ENCODE data around the gene DNM1. TPM values are rescaled to one million over a fixed set of nuclear protein-coding genes. Genes with fewer than 3 reads are reported as not detected.

The DNM1 gene
- total RNA-seq, 4 donors from 2014 or later, result 1.3 to 9.7 (median 1.6) TPM

GRCh38 chr9:128280084-128280622, 77.0 kb downstream of the DNM1 start:
- Histone ChIP-seq H3K9me3 (no peaks in the 10 kb centered on the region), H3K27ac (no peak overlapping the region), H3K36me3 (peaks cover 0 to 13% (median 0%) of the 10 kb centered on the region in 3 donors), H3K4me3 (no peak overlapping the region), H3K27me3 (no peaks in the 10 kb centered on the region), H3K4me1 (peaks cover 8 to 17% (median 11%) of the 10 kb centered on the region in 3 donors)
- TF ChIP-seq CTCF (IDR thresholded peaks at IDR 0.05) (no peak), POLR2A (IDR thresholded peaks at IDR 0.05) (no peak)
- intact Hi-C loops (cut with DNase I), result no loop called here
- WGBS, 2 donors, result 82 to 89% methylated on average over 3 to 5 of the region's 5 CpGs
- DNase-seq, result no peak

- Histone ChIP-seq H3K27ac (no peak overlapping the region), H3K4me3 (no peak overlapping the region), H3K9me3 (no peaks in the 10 kb centered on the region), H3K27me3 (no peaks in the 10 kb centered on the region), H3K4me1 (peaks cover 0 to 3% (median under 1%) of the 10 kb centered on the region in 3 donors), H3K36me3 (peaks cover 4 to 34% (median 5%) of the 10 kb centered on the region in 3 donors)
- intact Hi-C loops (cut with DNase I), result no loop called here
- 88 to 93% methylated on average over 6 of the region's 6 CpGs for WGBS, 2 donors
- DNase-seq, result no peak
- no peak for TF ChIP-seq CTCF (IDR thresholded peaks at IDR 0.05)
- no peak for TF ChIP-seq POLR2A (IDR thresholded peaks at IDR 0.05)
Measured at GRCh38 chr9:128282500-128282899, 79.3 kb downstream of the DNM1 start.

- Histone ChIP-seq H3K27me3 (no peaks in the 10 kb centered on the region), H3K9me3 (no peaks in the 10 kb centered on the region), H3K36me3 (peaks cover 4 to 48% (median 14%) of the 10 kb centered on the region in 3 donors), H3K27ac (no peak overlapping the region), H3K4me1 (no peaks in the 10 kb centered on the region), H3K4me3 (no peak overlapping the region)
- intact Hi-C loops (cut with DNase I), result no loop called here
- 92 to 94% methylated on average over 10 to 12 of the region's 12 CpGs for whole genome bisulfite sequencing, 2 donors
- no peak for DNase-seq
- TF ChIP-seq POLR2A (IDR thresholded peaks at IDR 0.05) (no peak), CTCF (IDR thresholded peaks at IDR 0.05) (no peak)
Measured at GRCh38 chr9:128285033-128285784, 82.0 kb downstream of the DNM1 start.

GRCh38 chr9:128286440-128286839, 83.3 kb downstream of the DNM1 start:
- Histone ChIP-seq H3K27ac (no peak overlapping the region), H3K36me3 (peaks cover 4 to 49% (median 14%) of the 10 kb centered on the region in 3 donors), H3K9me3 (no peaks in the 10 kb centered on the region), H3K27me3 (no peaks in the 10 kb centered on the region), H3K4me3 (no peak overlapping the region), H3K4me1 (no peaks in the 10 kb centered on the region)
- TF ChIP-seq CTCF (IDR thresholded peaks at IDR 0.05) (no peak), POLR2A (IDR thresholded peaks at IDR 0.05) (no peak)
- 69 to 80% methylated on average over 4 to 5 of the region's 6 CpGs for WGBS, 2 donors
- no peak for DNase-seq
- intact Hi-C loops (cut with DNase I), result no loop called here

GRCh38 chr9:128288273-128289004, 85.3 kb downstream of the DNM1 start:
- H3K9me3 ChIP-seq, result no peaks in the 10 kb centered on the region
- no peaks in the 10 kb centered on the region for H3K27me3 ChIP-seq
- intact Hi-C loops (cut with DNase I), result no loop called here
- peaks cover 4 to 49% (median 14%) of the 10 kb centered on the region in 3 donors for H3K36me3 ChIP-seq
- H3K4me3 ChIP-seq, result no peak overlapping the region
- H3K4me1 ChIP-seq, result no peaks in the 10 kb centered on the region
- no peak for TF ChIP-seq CTCF (IDR thresholded peaks at IDR 0.05)
- TF ChIP-seq POLR2A (IDR thresholded peaks at IDR 0.05), result no peak
- no peak overlapping the region for H3K27ac ChIP-seq
- no peak for DNase-seq
- 82 to 87% methylated on average over 10 to 11 of the region's 11 CpGs for WGBS, 2 donors
